GM18499 (cell line): ENCODE data around the gene CELF5.
"Not testable (repeated sequence)": the region's sequence is repeated elsewhere in the genome, so short reads cannot be mapped to it uniquely, and the experiment has no call there.

Experiments used
- ATAC-seq: cut with Tn5 transposase; IDR thresholded peaks from one replicate; pipeline ENCODE4 v1.9.1; 2021; ENCODE audit warnings: moderate number of reproducible peaks; ENCODE audit not compliant: insufficient read depth, unreplicated experiment

Gene CELF5

GRCh38 chr19:3206216-3206953 lies 18.1 kb upstream of the CELF5 start:
- no peak for ATAC-seq

- no peak for ATAC-seq
These were observed 16.8 kb upstream of the CELF5 start for GRCh38 chr19:3207461-3208242.

- no peak for ATAC-seq
These were observed 15.9 kb upstream of the CELF5 start for GRCh38 chr19:3208317-3209207.

GRCh38 chr19:3210347-3211017 lies 14.0 kb upstream of the CELF5 start:
- ATAC-seq, result no peak

GRCh38 chr19:3211191-3211590 lies 13.3 kb upstream of the CELF5 start:
- ATAC-seq, result no peak

- ATAC-seq, result no peak
These were observed 11.3 kb upstream of the CELF5 start for GRCh38 chr19:3213159-3213558.

GRCh38 chr19:3216874-3217273 lies 7.6 kb upstream of the CELF5 start:
- no peak for ATAC-seq

GRCh38 chr19:3220576-3220975 lies 3.9 kb upstream of the CELF5 start:
- no peak for ATAC-seq

DNA sequence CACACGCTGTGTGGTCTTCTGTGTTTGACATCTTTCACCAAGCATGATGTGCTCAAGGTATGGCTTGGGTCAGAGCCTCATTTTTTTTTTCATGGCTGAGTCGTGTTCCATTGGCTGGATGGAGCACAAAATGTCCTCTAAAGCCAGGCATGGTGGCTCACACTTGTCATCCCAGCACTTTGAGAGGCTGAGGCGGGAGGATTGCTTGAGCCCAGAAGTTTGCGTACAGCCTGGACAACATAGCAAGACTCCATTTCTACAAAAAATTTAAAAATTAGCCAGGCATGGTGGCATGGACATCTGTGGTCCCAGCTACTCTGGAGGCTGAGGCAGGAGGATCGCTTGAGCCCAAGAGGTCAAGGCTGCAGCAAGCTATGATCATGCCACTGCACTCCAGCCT lies 2.9 kb upstream of the CELF5 start:
- ATAC-seq, result not testable (repeated sequence)

- ATAC-seq, result no peak
These were observed 1.8 kb upstream of the CELF5 start for GRCh38 chr19:3222709-3223108.

GRCh38 chr19:3225169-3225485 lies 666 bp downstream of the CELF5 start:
- no peak for ATAC-seq

DNA sequence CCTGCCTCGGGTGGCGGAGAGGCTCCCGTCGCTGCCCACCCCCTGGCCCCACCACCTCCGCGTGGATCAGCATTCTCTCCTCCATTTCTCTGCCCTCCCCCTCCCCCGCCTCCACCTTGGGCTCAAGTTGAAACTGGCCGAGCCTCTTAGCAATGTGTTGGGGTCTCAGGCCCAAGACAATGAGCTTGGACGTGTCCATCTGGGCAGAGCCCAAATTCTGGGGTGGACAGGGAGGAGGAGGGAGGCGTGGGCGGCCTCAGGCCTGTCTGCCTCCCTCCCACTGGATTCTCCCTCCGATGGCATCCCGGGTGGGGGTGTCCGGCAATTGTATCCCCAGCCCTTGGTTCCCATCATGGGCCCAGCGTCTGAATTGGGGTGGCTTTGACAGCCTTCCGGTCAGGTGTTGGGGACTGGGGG lies 1.2 kb downstream of the CELF5 start:
- ATAC-seq, result no peak

GRCh38 chr19:3227054-3227626 lies 2.7 kb downstream of the CELF5 start:
- ATAC-seq, result no peak

- no peak for ATAC-seq
These were observed 4.9 kb downstream of the CELF5 start for GRCh38 chr19:3229346-3229743.

DNA sequence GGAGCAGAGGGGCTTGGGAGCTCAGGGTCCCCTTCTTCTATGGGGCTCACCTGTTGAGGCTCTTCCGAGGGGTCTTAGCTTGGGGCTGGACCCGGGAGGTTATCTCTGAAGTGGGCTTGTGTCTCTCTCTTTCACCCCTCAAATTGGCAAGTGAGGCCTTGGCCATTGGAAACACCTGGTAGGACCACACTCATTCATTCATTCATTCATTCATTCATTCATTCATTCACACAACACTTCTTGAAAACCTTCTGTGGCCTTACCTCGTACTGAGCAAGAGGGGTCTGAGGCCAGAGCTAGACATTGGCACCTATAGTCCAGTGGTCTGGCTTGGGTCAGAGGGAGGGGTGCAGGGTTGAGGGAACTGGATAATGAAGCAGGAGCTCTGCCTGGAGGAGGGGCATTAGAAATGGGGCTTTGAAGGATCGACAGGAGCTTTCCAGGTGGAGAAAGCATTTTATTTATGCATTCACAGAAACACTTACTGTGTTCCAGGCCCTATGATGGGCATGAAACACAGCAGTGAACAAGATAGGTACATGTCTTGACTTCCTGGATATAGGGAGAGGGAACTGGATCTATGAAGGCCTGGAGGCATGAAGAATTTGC lies 5.5 kb downstream of the CELF5 start:
- no peak for ATAC-seq

DNA sequence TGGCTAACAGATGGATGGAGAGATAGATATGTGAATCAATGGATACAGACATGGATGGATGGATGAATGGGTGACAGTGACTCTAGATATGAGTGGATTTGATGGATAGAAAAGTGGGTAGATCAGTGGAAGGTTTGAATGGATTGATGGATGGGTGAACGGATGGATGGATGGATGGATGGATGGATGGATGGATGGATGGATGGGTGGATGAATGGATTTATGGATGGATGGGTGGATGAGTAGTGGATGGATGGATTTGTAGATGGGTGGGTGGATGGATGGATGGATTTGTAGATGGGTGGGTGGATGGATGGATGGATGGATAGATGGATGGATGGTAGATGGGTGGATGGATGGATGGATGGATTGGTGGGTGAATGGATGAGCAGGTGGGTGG lies 6.8 kb downstream of the CELF5 start:
- ATAC-seq, result no peak

DNA sequence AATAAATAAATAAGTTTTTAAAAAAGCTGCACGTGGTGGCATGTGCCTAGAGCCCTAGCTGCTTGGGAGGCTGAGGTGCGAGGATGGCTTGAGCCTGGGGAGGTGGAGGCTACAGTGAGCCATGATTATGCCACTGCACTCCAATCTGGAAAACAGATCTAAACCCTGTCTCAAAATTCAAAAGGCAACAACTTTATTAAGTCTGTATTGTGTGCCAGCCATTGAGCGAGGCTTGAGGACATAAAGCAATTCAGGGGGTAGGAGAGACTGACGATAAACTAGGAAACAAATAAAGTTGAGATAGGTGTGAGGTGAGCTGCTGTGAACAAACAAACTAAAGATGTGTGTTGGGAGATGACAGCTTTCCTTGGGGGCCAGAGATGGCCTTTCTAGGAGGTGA lies 8.7 kb downstream of the CELF5 start:
- no peak for ATAC-seq

GRCh38 chr19:3233831-3234230 lies 9.4 kb downstream of the CELF5 start:
- ATAC-seq, result no peak

- no peak for ATAC-seq
These were observed 10.3 kb downstream of the CELF5 start for GRCh38 chr19:3234800-3235199.

DNA sequence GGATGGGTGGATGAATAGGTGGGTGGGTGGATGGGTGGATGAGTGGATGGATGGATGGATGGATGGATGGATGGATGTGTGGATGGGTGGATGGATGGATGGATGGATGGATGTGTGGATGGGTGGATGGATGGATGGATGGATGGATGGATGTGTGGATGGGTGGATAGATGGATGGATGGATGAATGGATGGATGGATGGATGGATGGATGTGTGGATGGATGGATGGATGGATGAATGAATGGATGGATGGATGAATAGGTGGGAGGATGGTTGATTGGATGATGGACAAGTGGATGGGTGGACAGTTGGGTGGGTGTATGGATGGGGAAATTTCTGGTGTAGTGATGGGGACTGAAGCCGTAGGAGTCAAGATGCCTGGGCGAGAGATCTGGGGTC lies 11.1 kb downstream of the CELF5 start:
- ATAC-seq, result not testable (repeated sequence)
